DOHH2 (cell line): ENCODE results near the gene TOR4A.

Source experiments
- H3F3A ChIP-seq: fragments of 200-600 bp; sonication (generic), shearing (Covaris generic); 2 replicates; pipeline ENCODE4 v1.6.0; 2016; ENCODE audit warnings: antibody characterized with exemption, mild to moderate bottlenecking; ENCODE audit not compliant: control insufficient read depth, insufficient read depth
- H3K27ac ChIP-seq: fragments of 200-600 bp; sonication (generic); 2 replicates; pipeline ENCODE4 v1.5.1; 2014; ENCODE audit warnings: low read depth, mild to moderate bottlenecking, low read length, moderate library complexity
- H3K27me3 ChIP-seq: fragments of 200-600 bp; sonication (generic); 2 replicates; pipeline ENCODE4 v1.6.1; 2014; ENCODE audit warnings: mild to moderate bottlenecking, low read length, mixed read lengths; ENCODE audit not compliant: control insufficient read depth
- H3K36me3 ChIP-seq: fragments of 200-600 bp; sonication (generic); 2 replicates; pipeline ENCODE4 v1.6.1; 2014; ENCODE audit warnings: mild to moderate bottlenecking, low read length, moderate library complexity, mixed read lengths; ENCODE audit not compliant: control insufficient read depth
- H3K4me1 ChIP-seq: fragments of 200-600 bp; sonication (generic); 2 replicates; pipeline ENCODE4 v1.6.1; 2014; ENCODE audit warnings: mild to moderate bottlenecking, low read length, mixed read lengths; ENCODE audit not compliant: control insufficient read depth
- H3K4me2 ChIP-seq: fragments of 200-600 bp; sonication (generic); 2 replicates; pipeline ENCODE4 v1.6.0; 2014; ENCODE audit warnings: mild to moderate bottlenecking, low read length, moderate library complexity
- H3K4me3 ChIP-seq: fragments of 200-600 bp; sonication (generic); 2 replicates; pipeline ENCODE4 v1.5.1; 2014; ENCODE audit warnings: mild to moderate bottlenecking, low read length, mixed read lengths
- H3K79me2 ChIP-seq: fragments of 200-600 bp; sonication (generic); 2 replicates; pipeline ENCODE4 v1.6.1; 2014; ENCODE audit warnings: mild to moderate bottlenecking, low read length, mixed read lengths; ENCODE audit not compliant: control insufficient read depth
- H3K9me2 ChIP-seq: fragments of 200-600 bp; sonication (generic); replicated peaks from 2 replicates; pipeline ENCODE4 v1.6.1; 2014; ENCODE audit warnings: mild to moderate bottlenecking, low read length, mixed read lengths; ENCODE audit not compliant: control insufficient read depth
- H3K9me3 ChIP-seq: fragments of 200-600 bp; sonication (generic); 2 replicates; pipeline ENCODE4 v1.6.1; 2014; ENCODE audit warnings: antibody characterized with exemption, low read length, mixed read lengths; ENCODE audit not compliant: control insufficient read depth, insufficient read depth
- H4K20me1 ChIP-seq: fragments of 200-600 bp; sonication (generic); 2 replicates; pipeline ENCODE4 v1.6.0; 2014; ENCODE audit warnings: low read depth, mild to moderate bottlenecking, antibody characterized with exemption, low read length, moderate library complexity; ENCODE audit not compliant: control insufficient read depth, insufficient read depth
- EZH2phosphoT487 ChIP-seq: fragments of 200-600 bp; sonication (generic); IDR thresholded peaks from 2 replicates; pipeline ENCODE4 v1.6.1; 2017; ENCODE audit warnings: borderline replicate concordance, mild to moderate bottlenecking, antibody characterized with exemption, low read length, moderate library complexity, mixed read lengths
- TF ChIP-seq, protein P1 (sequence below): fragments of 200-600 bp; sonication (generic); IDR thresholded peaks from one replicate; pipeline ENCODE4 v1.5.1; 2014; ENCODE audit warnings: antibody characterized with exemption, mild to moderate bottlenecking, low read depth, low read length; ENCODE audit not compliant: poor library complexity, severe bottlenecking

Gene TOR4A

DNA sequence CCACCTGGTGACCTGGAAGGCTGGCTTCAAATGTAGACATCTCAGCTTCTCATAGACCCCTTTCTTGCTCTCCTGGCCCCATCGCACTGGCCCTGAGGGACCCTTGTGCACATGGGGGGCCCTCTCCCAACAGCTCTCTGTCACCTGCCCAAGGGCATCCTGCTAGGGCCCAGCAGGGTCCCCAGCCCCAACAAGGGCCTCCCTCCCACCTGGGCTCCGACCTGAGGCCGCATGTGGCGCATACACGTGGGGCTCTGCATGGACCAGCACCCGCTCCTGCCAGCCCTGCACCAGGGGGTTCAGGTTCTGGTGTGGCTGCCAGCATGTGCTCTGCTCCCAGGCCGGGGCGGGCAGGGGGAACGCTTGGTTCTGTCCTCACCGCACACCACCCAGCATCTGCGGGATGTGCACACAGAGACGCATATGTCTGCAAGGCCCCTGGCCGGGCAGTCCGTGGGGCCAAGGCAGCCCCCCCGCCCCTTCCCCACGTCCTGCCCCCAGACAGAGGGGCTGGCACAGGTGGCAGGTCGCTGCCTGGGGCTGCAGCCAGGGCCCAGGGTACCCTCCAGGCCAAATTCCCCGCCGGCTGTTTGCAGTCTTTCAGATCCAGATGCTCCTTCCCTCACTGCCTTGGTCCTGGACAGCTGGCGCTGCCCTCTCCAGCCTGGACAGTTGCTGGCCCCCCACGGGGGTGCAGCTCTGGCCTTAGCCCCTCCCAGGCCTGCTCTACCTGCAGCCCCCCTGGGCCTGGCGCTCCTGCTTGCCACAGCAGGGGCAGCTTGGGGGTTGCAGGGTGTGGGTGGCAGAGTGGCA, 42.4 kb downstream of the TOR4A start:
- H3K4me2 ChIP-seq, result peak overlapping the region; percentile 86

DNA sequence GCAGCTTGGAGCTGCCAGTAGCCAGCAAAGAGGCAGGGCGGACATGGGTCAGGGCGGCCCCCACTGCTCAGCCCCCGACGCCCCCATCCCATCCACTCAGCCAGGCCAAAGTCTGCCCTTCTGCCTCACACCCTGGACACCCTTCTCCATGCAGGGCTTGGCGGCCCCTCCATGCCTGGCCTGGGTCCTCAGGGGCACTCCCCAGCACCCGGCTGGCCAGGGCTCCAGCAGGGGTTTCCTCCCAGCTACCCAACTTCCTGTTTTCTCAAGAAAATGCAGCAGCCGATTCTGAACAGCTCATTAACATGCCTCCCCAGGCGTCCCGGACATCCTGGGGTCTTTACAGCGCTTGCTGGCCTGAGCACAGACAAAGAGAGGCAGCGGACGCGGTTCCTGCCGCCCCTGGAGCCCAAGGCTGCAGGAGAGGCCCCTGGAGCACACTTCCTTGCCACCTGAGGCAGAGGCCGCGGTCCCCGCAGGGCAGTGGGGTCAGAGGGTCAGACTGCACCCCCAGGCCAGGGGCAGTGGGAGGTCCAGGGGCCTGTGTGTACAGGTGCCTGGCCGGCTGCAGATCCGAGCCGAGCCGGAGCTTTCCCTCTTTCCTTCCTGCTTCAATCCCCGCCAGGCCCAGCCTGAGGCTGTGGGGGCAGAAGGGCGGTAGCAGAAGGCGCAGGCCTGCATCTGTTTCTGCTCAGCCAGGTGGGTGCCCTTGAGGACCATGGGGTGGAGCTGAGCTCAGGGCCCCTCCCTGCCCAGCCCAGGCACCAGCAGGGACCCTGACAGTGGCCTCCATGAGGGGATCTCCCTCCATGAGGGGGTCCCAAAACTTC, 43.2 kb downstream of the TOR4A start:
- Histone ChIP-seq H3K4me2 (peak overlapping the region; percentile 86), H3K4me3 (peak overlapping the region; percentile 63), H3K4me1 (peaks cover 38% of the 10 kb centered on the region), H3K79me2 (no peaks in the 10 kb centered on the region), H3K36me3 (no peaks in the 10 kb centered on the region), H3K9me2 (no peaks in the 10 kb centered on the region), H3K27me3 (no peaks in the 10 kb centered on the region), H4K20me1 (no peaks in the 10 kb centered on the region), H3K9me3 (no peaks in the 10 kb centered on the region), H3F3A (peaks cover 2% of the 10 kb centered on the region; the same call in 1 of the 2 replicates), H3K27ac (peak overlapping the region; percentile 81)
- no peak for TF ChIP-seq EZH2phosphoT487

More for the DNA sequence above, 42.4 kb downstream of the TOR4A start:
- TF ChIP-seq, protein P1, sequence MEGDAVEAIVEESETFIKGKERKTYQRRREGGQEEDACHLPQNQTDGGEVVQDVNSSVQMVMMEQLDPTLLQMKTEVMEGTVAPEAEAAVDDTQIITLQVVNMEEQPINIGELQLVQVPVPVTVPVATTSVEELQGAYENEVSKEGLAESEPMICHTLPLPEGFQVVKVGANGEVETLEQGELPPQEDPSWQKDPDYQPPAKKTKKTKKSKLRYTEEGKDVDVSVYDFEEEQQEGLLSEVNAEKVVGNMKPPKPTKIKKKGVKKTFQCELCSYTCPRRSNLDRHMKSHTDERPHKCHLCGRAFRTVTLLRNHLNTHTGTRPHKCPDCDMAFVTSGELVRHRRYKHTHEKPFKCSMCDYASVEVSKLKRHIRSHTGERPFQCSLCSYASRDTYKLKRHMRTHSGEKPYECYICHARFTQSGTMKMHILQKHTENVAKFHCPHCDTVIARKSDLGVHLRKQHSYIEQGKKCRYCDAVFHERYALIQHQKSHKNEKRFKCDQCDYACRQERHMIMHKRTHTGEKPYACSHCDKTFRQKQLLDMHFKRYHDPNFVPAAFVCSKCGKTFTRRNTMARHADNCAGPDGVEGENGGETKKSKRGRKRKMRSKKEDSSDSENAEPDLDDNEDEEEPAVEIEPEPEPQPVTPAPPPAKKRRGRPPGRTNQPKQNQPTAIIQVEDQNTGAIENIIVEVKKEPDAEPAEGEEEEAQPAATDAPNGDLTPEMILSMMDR, result no peak
- TF ChIP-seq EZH2phosphoT487, result no peak
- Histone ChIP-seq H3K4me1 (peaks cover 42% of the 10 kb centered on the region), H3K79me2 (no peaks in the 10 kb centered on the region), H3K9me3 (no peaks in the 10 kb centered on the region), H3K9me2 (no peaks in the 10 kb centered on the region), H3F3A (peaks cover 2% of the 10 kb centered on the region; the same call in 1 of the 2 replicates), H3K27me3 (no peaks in the 10 kb centered on the region), H3K36me3 (no peaks in the 10 kb centered on the region), H4K20me1 (no peaks in the 10 kb centered on the region), H3K4me3 (peak overlapping the region; percentile 63), H3K27ac (peak overlapping the region; percentile 81)

DNA sequence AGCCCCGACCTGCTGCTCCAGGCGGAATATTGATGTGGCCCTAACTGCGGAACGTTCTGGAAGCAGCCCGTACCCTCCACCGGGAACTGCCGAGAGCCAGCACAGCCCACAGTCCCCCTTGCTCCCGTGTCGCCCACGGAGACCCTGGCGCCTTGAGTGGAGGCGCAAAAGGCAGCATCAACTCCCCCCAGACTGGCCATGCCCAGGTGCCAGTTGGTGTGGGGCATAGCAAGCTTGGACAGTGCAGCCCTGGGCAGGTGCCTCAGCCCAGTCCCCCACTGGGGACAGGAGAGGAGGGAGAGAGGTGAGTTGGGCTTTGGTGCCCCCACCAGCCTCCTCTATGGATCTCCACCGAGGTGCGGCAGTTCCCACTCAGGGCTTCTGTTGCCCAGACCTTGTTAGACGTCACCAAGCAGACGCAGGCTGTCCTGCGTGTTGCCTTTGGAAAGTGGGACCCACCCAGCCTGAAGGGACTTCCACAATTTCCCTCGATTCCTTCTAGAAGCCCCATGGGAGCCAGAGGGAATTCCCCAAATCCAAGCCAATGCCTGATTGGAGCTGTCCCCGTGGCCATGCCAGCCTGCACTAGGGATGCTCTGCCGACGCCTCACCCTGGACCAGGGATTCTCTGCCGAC, 44.3 kb downstream of the TOR4A start:
- TF ChIP-seq EZH2phosphoT487, result no peak
- TF ChIP-seq, protein P1, result no peak
- H3K9me2 ChIP-seq, result no peaks in the 10 kb centered on the region
- H3K4me2 ChIP-seq, result no peak overlapping the region
- H3K9me3 ChIP-seq, result no peaks in the 10 kb centered on the region
- no peak overlapping the region for H3K4me3 ChIP-seq
- no peak overlapping the region for H3K27ac ChIP-seq
- H3F3A ChIP-seq, result peaks cover 6% of the 10 kb centered on the region
- H3K27me3 ChIP-seq, result no peaks in the 10 kb centered on the region
- H3K4me1 ChIP-seq, result peaks cover 38% of the 10 kb centered on the region
- H3K79me2 ChIP-seq, result no peaks in the 10 kb centered on the region
- no peaks in the 10 kb centered on the region for H4K20me1 ChIP-seq
- no peaks in the 10 kb centered on the region for H3K36me3 ChIP-seq
